DND-41 (cell line): ENCODE results near the gene LUZP1.

Experiments
- EZH2 ChIP-seq: IDR thresholded peaks from 3 replicates; pipeline ENCODE4 v1.6.1; 2012; ENCODE audit warnings: borderline replicate concordance, low read depth, mild to moderate bottlenecking, moderate library complexity, low read length, inconsistent platforms; ENCODE audit not compliant: severe bottlenecking
- TF ChIP-seq, protein P1 (sequence below): IDR thresholded peaks from 2 replicates; pipeline ENCODE4 v1.5.1; 2012; ENCODE audit warnings: borderline replicate concordance, low read length, moderate library complexity, mild to moderate bottlenecking; ENCODE audit not compliant: poor library complexity, severe bottlenecking; ENCODE audit errors: extremely low read depth

DNA sequence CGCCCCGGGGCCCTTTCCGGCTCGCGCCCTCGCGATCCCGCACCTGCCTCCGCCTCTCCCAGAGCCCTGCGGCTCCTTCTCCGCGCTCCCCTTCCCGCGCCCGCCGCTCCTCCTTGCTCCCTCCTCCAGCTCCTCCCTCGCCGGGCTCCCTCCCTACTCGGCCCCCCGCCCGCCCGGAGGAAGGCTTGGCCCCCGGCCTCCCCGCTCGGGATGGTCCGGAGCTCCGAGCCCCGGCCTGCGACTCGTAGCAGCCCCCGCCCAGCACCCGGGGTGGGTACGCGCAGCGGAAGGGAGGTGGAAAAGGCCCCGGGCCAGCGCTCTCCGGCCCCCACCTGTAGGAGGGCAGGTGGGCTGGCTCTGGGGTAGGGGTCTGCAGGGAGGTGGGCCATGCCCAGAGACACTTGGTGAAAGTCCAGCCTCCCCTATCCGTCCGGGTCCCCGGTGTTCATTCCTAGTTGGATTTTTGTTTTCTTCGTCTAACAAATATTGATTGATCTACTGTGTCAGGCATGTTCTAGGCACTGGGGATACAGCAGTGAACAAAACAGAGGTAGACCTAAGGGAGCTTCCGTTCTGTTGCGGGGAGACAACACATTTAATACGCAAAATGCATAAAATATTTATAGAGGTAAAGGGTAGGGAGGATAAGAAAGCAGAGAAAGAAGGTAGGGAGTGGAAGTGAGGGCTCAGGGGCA lies 48.9 kb upstream of the LUZP1 start, which contains the start of gene HTR1D:
- TF ChIP-seq, protein P1, sequence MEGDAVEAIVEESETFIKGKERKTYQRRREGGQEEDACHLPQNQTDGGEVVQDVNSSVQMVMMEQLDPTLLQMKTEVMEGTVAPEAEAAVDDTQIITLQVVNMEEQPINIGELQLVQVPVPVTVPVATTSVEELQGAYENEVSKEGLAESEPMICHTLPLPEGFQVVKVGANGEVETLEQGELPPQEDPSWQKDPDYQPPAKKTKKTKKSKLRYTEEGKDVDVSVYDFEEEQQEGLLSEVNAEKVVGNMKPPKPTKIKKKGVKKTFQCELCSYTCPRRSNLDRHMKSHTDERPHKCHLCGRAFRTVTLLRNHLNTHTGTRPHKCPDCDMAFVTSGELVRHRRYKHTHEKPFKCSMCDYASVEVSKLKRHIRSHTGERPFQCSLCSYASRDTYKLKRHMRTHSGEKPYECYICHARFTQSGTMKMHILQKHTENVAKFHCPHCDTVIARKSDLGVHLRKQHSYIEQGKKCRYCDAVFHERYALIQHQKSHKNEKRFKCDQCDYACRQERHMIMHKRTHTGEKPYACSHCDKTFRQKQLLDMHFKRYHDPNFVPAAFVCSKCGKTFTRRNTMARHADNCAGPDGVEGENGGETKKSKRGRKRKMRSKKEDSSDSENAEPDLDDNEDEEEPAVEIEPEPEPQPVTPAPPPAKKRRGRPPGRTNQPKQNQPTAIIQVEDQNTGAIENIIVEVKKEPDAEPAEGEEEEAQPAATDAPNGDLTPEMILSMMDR, result no peak
- no peak for TF ChIP-seq EZH2
